CD4-positive, alpha-beta T cell treated with Interferon alpha-2 for 1 hour (primary cell): Measurements from ENCODE around the gene SLFNL1.
A peak's percentile ranks its signal among the peaks of the same experiment; 100 is the strongest.

Source experiments
- DNase-seq, 2 donors: peaks; one replicate each; pipeline ENCODE4 v3.0.0-alpha.2; 2020 to 2022

Gene SLFNL1

DNA sequence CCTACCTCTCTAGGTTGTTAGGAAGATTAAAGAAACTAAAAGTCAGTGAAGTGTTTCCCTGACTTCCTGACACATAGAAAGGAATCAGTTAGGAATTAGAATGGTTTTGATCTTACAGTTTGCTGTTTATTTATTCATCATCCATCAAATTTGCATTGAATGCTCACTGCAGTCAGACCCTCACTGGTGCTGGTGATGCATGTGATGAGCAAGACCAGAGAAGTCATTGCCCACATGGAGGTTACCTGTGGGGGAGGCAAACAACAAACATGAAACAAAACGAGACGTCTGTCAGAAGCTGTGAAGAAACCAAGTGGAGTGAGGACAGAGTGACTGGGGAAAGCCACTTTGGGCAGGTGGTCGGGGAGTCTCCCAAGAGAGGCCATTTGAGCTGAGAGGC, 35.6 kb downstream of the SLFNL1 start:
- DNase-seq = no peak

DNA sequence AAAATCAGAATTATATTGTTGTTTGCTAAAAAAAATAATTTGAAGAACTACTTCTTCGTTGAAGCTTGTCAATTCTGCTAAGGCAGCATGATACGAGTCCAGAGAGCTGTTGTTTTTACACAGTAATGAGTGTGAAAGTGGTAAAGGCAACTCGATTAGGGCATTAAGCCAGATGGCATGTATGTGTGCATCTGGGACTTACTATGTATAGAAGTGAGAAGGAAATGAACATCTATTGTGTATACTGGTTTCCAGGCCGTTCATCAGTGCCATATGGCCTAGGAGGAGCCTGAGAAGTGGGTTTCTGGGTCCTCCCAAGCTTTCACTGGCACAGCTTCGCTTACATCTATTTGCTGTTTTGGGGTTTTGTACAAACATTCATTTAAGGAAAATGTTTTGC, 36.4 kb downstream of the SLFNL1 start:
- DNase-seq = no peak

DNA sequence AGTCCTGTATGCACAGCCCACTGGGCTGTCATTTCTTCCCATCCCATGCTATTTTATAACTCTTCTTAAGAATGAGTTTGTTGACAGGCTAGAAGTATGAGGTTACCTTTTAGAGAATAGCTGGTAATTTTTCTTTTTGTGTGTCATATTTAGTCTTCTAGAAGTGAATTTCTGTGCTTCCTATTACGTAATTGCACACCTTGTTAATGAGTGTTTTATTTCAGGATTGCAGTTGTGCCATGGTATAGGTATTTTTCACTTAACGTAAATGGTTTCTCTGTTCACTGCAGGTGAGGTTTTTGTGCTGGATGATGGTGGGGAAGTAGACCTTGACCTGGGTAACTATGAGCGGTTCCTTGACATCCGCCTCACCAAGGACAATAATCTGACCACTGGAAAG, 37.0 kb downstream of the SLFNL1 start:
- DNase-seq = no peak

DNA sequence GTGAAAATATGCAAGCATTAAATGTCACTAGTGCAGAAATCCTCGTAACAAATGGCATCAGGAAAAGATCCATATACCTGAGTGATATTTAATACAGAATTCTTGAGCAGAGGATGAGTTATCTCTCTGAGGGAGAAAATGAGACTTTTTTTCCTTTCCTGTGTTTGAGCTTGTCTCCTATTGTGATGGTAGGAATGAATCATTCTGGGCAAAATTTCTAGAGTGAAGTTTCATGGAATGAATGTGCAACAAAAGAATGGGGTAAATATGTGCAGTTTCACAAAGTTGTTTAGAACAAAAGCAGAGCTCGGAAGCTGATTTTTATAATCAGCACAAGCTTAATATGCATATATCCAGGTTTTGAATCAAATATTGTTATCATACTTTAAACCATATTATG, 37.5 kb downstream of the SLFNL1 start:
- DNase-seq = no peak

DNA sequence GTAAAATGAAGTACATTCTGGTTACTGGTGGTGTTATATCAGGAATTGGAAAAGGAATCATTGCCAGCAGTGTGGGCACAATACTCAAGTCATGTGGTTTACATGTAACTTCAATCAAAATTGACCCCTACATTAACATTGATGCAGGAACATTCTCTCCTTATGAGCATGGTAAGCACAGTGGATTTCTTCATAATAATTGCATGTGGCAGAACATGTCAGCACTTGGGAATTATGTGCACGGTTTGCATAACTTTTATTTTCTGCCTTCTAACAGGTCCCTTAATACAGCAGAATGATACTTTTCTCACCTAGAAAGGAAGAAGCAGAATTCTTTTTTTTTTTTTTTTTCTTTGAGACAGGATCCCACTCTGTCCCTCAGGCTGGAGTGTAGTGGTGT, 38.2 kb downstream of the SLFNL1 start:
- no peak for DNase-seq

DNA sequence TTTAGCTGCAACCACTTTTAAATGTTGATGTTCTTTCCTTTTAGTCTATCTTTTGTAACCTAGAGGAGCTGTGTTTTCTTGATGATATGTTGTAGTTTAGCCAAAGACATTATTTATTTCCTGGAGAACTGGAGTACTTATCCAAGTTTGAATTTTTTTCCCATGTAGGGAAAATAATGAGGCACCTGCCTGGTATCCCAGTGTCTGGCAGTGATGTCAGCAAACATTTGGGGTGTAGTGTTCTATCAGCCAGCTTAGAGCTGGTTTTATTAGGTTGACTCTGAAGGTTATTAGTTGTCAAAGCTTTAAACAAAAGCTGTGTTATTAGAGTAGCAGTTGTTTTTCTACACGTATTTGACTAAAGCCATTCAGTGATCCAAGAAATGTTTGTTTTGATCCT, 38.8 kb downstream of the SLFNL1 start:
- no peak for DNase-seq

DNA sequence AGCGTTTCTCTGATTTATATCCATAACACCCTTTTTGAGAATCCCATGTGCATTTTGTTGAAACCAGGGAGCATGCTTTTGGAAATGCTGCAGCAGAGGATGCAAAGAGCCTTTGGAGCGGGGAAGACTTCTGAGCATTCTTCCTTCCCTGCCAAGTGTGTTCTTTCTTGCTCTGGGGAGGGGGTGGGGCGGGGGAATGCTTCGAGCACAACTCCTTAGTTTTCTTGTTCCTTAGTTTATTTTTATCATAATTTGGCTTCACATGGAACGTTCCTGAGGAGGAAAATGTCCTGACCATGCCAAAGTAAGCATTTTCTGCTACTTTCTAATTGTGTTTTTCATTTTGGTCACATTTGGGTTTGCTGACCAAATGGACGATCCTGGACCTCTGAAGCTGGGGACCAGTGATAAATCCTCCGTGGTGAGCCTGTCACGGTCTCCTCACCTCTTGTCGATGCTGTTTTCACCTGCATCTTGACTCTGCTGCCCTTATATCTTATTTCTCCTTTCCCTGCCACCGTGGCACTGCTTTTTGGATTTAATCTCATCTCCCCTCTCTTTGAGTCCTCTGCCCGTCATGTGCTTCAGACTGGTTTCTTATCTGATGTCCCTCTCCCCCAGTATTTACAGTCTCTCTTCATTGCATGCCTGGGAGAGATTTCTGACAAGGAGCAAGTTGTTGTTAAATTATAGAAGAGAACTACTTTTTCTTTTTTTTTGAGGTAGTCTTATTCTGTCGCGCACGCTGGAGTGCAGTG, 39.7 kb downstream of the SLFNL1 start:
- no peak for DNase-seq

DNA sequence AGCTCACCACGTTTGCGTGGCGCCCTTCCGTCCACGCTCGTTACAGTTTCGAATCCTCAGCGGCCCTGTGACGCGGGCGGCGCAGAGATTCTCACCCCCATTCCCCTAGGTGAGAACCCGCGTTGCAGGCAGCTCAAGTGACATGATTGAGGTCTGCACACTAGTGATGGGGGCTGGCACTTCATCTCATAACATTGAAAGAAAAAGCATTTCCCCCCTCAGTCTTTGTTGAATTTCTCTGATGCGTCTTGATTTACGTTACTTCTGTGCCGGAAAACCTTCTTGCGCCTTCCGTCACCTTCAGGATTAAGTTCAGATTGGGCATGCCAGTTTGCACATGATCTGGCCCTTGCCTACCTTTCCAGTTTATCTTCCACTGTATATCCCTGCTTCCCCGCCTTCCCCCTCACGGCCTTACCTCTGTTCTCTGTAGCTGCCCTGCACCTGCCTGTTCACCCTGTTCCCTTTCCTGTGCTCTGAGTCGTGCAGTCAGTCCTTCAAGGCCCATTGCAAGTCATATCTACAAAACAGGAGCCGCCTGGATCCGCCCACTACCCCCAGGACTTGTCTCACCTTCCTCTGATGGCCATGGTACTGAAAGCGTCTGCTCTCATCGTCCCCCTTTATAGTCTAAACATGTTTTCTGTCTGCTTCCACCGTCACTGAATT, 40.9 kb downstream of the SLFNL1 start:
- DNase-seq = peak; percentile 49 to 72

DNA sequence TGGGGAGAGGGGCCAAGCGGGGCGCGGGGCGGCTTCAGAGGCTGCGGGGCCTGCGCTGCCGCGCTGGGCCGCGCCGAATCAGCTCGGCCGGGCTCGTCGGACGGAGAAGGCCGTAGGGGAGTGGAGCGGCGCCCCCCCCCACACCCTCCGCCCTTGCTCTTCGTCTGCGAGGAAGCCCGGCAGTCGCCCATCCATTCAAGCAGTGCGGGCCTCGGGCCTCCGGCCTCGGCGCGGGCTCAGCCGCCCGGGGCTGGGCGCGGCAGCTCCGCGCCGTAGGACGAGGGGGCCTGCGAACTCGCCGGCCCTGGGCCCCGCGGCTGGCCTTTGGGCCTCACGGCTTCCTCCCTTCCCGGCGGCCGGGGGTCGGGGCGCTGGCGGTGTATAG, 41.5 kb downstream of the SLFNL1 start:
- no peak for DNase-seq

DNA sequence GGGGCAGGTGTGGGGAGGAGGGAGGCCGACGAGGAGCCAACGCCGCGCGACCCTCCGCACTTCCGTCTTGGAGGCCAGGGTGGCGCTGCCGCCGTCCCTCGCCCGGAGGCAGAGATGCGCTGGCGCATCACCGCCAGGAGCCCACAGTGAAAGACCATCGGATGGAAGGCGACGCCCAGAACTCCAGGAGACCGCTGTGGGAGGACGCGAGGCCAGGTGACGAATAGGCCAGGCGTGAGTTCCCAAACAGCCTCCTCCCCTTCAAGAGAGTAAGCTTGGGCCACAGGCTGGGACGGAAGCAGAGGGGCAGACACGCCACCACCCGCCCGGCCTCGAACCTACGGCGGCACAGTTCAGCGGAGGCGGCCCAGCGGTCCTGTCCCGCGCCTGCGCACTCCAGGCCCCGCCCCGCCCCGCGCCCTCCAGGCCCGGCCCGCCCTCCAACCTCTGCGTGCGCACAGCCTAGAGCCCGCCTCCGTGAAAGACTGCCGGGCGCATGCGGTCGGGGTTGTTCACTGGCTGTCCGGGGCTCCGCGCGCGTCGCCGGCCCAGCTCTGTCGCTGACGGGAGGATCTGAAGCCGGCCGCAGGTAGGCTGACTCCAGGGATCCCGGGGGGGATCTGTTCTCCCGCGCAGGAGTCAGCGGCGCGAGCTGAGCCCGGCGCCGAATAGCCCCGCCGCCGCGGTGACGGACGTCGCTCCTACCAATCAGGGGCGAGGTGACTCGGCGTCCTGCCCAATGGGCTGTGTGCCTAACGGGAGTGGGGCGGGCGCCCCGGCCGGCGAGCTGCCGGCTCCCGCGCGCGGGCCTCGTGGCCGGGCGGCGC, 42.1 kb downstream of the SLFNL1 start, which contains the start of gene CTPS1:
Gene CTPS1, plus strand, starts transcription at position 456 of the 827 bp plus-strand sequence. CDS start 3,595 bp downstream, outside the sequence.
- DNase-seq = peak; percentile 94 to 96

DNA sequence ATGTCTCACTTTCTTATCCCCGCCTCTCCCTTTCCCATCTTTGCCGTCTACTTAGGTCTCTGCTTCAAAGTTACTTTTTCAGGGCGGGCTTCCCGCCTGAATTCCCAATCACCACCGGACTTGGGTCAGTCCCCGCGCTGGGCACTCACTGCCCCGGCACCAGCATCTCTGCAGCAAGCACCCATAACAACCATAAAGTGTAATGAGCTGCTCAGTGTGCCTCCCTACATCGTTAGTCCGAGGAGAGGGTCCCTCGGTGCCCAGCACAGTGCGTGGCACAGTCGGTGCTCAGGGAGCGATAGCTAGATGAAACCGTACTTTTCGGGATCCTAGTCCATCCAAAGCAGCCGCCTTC, 42.7 kb downstream of the SLFNL1 start:
- DNase-seq = no peak

DNA sequence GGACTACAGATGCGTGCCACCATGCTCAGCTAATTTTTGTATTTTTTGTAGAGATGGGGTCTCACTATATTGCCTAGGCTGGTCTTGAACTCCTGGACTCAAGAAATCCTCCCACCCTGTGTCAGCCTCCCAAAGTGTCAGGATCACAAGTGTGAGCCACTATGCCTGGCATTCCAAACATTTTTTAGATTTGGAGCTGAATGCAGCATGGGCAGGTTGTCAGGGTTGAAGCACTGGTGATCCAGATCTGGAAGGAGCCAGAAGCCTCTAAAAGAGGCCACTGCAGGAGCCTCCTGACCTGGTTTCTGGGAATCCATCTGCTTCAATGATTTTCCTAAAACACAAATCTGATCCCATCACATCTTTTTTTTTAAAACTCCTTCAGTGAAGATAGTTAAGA, 43.8 kb downstream of the SLFNL1 start:
- DNase-seq = no peak

DNA sequence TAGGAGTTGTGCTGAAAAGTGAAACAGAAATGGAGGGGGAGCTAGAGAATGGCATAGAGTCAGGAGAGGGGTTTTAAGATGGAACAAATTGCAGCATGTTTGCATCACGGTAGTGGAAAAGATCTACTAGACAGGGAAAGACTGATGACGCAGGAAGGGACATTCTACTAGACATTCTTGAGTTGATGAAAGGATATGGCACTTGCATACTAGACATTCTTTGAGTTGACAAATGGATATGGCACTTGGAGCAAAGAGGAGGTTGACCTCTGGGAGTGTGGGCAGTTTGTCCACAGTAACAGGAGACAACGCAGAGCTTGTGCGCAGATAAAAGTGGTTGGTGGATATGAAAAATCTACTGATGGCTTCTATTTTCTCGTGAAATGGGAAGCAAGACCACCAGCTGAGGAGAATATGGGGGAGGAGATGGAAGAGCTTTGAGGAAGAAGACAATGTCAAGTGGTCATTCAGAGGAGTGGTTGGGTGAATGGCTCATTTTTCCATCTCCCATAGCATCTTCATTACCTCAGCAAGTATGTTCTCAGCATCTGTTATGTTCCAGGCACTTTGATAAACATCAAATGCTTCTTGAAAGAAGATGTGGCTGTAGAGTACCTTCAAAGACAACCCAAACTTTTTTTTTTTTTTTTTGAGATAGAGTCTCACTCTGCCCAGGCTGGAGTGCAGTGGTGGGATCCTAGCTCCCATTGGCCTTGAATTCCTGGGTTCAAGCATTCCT, 44.4 kb downstream of the SLFNL1 start:
- no peak for DNase-seq

DNA sequence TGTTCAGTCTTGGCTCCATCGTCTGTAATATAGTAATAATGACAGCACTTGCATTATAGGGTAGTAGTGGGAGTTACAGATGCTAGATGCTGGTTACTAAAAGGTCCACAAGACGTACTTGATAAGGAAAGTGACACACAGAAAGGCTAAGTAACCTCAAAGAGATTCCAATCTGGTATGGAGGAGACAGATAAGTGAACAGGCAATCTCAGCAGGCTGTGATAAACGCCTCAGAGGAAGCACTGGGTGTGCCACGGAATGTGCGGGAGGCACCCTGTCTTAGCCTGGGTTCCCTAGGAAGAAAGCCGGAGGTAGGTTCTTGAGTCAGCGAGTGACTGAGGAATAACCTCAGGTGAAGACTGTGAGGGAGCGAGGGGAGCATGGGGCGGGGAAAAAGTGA, 46.6 kb downstream of the SLFNL1 start:
- no peak for DNase-seq

DNA sequence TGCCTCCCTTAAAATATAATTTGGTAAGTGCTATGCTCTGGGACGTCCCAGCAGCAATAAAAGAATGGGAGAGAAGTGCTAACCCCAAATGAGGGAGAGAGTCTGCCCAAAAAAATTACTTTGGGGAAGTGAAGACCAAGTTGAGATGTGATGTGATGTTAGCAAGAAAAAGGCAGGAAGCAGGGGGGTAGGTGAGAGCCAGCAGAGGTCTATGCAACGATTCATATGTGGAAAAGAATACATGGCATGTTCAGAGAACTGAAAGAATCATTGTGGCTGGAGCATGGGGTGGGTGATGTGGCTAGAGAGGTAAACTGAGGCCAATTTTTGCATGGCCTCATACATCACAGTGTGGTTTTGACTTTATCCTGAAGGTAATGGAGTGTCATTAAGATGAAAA, 47.6 kb downstream of the SLFNL1 start:
- no peak for DNase-seq

DNA sequence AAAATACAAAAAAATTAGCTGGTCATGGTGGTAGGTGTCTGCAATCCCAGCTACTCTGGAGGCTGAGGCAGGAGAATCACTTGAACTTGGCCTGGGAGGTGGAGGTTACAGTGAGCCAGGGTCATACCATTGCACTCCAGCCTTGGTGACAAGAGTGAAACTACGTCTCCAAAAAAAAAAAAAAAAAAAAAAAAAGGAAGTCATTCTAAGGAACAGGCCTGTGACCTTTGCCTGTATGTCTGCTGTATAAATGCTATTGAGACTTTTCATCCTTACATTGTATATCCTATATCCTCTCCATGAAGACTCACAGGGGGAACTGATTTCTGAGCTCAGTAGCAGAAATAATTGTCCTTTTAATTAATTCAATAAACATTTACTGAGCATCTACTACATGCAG, 49.6 kb downstream of the SLFNL1 start:
- no peak for DNase-seq

DNA sequence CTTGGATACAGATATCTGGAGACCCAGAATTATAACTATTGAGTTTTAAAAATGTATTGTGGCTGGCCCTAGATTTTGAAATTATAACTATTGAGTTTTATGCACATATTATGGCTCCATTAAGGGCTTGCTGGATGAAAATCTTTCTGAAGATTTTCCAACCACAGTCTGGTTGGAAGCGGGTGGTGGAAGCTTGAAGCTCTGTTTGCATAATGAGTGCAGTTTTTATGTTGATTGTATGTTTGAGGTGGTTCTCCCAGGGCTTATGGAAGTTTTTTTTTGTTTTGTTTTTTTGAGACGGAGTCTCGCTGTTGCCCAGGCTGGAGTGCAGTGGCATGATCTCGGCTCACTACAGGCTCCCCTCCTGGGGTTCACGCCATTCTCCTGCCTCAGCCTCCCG, 52.1 kb downstream of the SLFNL1 start:
- DNase-seq = no peak

DNA sequence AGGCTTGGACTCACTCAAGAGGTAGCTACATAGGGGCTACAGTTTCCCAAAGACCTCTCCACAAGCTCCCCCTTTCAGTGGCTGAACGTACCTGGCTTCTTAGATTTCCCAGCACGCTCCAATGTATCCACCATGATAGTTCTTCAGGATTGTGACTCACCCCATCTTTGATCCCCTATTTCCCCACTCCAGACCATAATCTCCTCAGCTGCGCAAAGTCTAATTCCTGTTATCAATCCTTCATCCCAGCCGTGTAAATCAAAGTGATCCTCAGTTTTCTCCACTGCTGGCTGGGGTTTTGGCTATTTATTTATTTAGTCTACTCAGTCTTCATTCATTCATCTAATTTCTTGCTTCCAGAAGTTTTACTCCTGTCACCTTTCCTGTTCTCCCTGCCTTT, 55.1 kb downstream of the SLFNL1 start:
- no peak for DNase-seq
